BLaER1 treated with 17β-estradiol and CSF1 and Interleukin-3, amounts not matched to agents 10 nM and 100 nM (cell line): Measurements from ENCODE around the gene ALAS2.

Experiments used
- H3K27ac ChIP-seq, 11 experiments: shearing (Covaris generic); formaldehyde crosslinking; 2 replicates each; pipeline ENCODE4 v1.8.1; 2022
- H3K27me3 ChIP-seq, 11 experiments: shearing (Covaris generic); formaldehyde crosslinking; 2 replicates each; pipeline ENCODE4 v1.8.1; 2022
- H3K36me3 ChIP-seq, 11 experiments: shearing (Covaris generic); formaldehyde crosslinking; 2 replicates each; pipeline ENCODE4 v1.8.1; 2022
- H3K4me1 ChIP-seq, 10 experiments: shearing (Covaris generic); formaldehyde crosslinking; 2 replicates each; pipeline ENCODE4 v1.8.1; 2022
- H3K4me2 ChIP-seq, 11 experiments: shearing (Covaris generic); formaldehyde crosslinking; 2 replicates each; pipeline ENCODE4 v1.8.1; 2022
- H3K4me3 ChIP-seq, 10 experiments: shearing (Covaris generic); formaldehyde crosslinking; 2 replicates each; pipeline ENCODE4 v1.8.1; 2022
- H3K9ac ChIP-seq, 11 experiments: shearing (Covaris generic); formaldehyde crosslinking; 2 replicates each; pipeline ENCODE4 v1.8.1; 2022
- H3K9me3 ChIP-seq, 11 experiments: shearing (Covaris generic); formaldehyde crosslinking; replicated peaks in 1 of 11; 2 replicates each; pipeline ENCODE4 v1.8.1; 2022
- H4K20me1 ChIP-seq, 11 experiments: shearing (Covaris generic); formaldehyde crosslinking; 2 replicates each; pipeline ENCODE4 v1.8.1; 2022
- Cebpa-rat ChIP-seq, 11 experiments: shearing (Covaris generic); IDR thresholded peaks; 2 replicates each; pipeline ENCODE4 v1.8.1; 2022

The ALAS2 gene

DNA sequence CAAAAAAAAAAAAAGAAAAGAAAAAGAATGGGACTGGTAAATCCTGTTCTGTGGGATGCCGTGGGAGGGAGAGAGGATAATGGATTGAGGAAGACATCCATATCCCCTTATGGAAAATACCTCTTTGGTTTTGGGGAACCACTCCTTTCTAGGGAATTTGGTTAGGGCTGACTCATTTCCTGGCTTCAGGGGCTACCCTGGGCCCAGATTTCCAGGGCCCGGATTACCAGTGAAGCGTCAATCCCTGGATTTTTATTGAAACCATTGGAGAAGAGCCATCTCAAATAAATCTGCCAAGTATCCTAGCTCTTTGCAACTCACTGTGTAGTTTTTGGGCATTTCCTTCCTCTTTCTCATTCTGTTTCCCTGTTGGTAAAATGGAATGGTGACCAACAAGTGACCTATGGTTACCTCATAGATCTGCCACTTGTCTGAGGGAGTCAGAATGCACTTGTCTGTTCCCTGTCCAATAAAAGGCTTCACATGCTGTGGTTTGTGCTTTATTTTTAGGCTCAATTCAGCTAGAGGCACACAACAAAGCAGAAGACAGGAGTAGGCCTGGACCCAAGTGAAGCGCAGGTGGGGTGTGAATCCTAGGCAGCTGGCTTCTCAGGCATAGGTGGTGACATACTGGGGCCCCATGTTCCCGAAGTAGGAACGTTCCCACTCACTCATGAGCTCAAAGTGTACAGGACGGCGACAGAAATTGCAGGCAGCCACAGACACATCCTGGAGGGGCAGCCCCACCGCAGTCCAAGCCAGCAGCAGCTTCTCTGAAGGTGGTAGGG, 22.0 kb downstream of the ALAS2 start:
- H3K27ac ChIP-seq = peak overlapping the region in 5 of 11 experiments; percentile 12 to 69 (median 30); a peak in 6 of 22 replicates
- peaks cover 64 to 99% (median 97%) of the 10 kb centered on the region in 11 experiments for H3K27me3 ChIP-seq
- H3K4me1 ChIP-seq = peaks cover 3 to 64% (median 12%) of the 10 kb centered on the region in 10 experiments; a peak in 14 of 20 replicates
- peak overlapping the region in 2 of 11 experiments; percentile 9 to 50; a peak in 2 of 22 replicates for H3K9ac ChIP-seq
- peak overlapping the region in 7 of 11 experiments; percentile 3 to 68 (median 51); a peak in 11 of 22 replicates for H3K4me2 ChIP-seq
- peaks cover 20 to 37% (median 34%) of the 10 kb centered on the region in 11 experiments; a peak in 21 of 22 replicates for H3K36me3 ChIP-seq
- no peak for TF ChIP-seq Cebpa-rat (IDR thresholded peaks at IDR 0.05)
- H3K4me3 ChIP-seq = no peak overlapping the region
- no peaks in the 10 kb centered on the region for H3K9me3 ChIP-seq
- H4K20me1 ChIP-seq = peaks cover 0 to 33% (median 4%) of the 10 kb centered on the region in 11 experiments; a peak in 8 of 22 replicates

DNA sequence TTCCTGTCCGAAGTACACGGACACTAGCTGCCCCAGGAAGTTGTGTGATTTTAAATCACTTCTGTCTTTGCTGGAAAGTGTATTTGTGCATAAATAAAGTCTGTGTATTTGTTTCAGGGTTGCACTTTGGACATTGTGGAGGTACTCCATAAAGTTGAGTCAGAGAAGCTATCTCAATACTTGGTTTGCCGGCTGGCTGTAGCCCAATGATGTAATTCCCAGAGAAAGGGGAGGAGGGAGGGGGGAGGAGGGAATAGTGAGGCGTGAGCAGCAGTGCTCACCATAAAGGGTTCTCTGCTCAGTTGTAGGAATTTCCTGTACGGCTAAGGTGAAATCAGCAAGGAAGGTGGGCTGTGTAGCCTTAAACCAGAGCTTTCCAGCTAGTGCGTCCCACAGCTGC, 23.1 kb downstream of the ALAS2 start:
- Histone ChIP-seq H3K4me1 (peaks cover 3 to 64% (median 12%) of the 10 kb centered on the region in 10 experiments; a peak in 14 of 20 replicates), H3K9ac (no peak overlapping the region), H3K4me3 (no peak overlapping the region), H3K27me3 (peaks cover 66 to 99% (median 97%) of the 10 kb centered on the region in 11 experiments), H3K36me3 (peaks cover 31 to 49% (median 43%) of the 10 kb centered on the region in 11 experiments), H3K9me3 (no peaks in the 10 kb centered on the region), H4K20me1 (peaks cover 0 to 33% (median 5%) of the 10 kb centered on the region in 11 experiments; a peak in 8 of 22 replicates), H3K4me2 (peak overlapping the region in 5 of 11 experiments; percentile 49 to 68 (median 64); a peak in 6 of 22 replicates), H3K27ac (no peak overlapping the region)
- TF ChIP-seq Cebpa-rat (IDR thresholded peaks at IDR 0.05) = no peak

DNA sequence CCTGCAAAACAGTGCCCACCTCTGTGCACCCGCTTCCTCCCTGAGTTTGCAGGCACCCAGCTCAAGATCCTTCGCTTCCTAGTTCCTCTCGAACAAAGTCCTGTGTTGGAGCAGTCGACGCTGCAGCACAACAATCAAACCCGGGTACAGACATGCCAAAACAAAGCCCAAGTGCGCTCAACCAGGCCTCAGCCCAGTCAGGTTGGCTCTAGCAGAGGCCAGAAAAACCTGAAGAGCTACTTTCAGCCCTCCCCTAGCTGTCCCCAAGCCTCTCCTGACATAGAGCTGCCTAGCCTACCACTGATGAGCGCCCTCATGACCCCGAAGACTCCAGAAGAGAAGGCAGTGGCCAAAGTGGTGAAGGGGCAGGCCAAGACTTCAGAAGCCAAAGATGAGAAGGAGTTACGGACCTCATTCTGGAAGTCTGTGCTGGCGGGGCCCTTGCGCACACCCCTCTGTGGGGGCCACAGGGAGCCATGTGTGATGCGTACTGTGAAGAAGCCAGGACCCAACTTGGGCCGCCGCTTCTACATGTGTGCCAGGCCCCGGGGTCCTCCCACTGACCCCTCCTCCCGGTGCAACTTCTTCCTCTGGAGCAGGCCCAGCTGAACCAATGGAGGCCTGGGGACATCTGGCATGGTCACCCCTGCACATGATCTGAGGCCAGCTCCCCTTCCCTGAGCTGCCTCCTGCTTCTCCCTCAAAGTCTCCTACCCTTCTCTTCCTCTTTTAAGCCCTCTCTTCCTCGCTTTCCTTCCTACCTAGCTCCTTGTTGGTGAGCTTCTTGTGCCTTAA, 23.8 kb downstream of the ALAS2 start:
- Histone ChIP-seq H3K4me2 (peak overlapping the region in 2 of 11 experiments; percentile 45 to 68; a peak in 4 of 22 replicates), H3K4me1 (peaks cover 3 to 69% (median 13%) of the 10 kb centered on the region in 10 experiments; a peak in 14 of 20 replicates), H3K27ac (no peak overlapping the region), H3K27me3 (peaks cover 66 to 99% (median 97%) of the 10 kb centered on the region in 11 experiments), H3K9ac (no peak overlapping the region), H3K4me3 (no peak overlapping the region), H3K36me3 (peaks cover 33 to 54% (median 49%) of the 10 kb centered on the region in 11 experiments), H3K9me3 (no peaks in the 10 kb centered on the region), H4K20me1 (peaks cover 0 to 33% (median 5%) of the 10 kb centered on the region in 11 experiments; a peak in 8 of 22 replicates)
- no peak for TF ChIP-seq Cebpa-rat (IDR thresholded peaks at IDR 0.05)

DNA sequence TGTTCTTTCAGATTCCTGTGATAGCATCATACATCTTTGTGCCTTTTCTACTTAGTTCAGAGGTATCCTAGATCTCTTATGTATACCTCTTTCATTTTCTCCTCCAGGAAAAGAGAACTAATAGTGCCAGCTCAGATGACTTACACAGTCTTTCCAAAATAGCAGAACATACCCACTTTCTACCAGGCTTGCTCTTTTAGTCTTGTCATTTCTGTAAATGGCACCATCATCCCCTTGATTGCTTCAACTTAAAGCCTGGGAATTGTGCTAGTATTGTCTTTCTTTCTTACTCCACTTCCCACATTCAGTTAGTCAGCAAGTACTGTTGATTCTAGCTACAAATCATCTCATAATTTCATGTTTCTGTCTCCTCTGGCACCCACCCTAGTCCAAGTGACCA, 25.5 kb downstream of the ALAS2 start:
- H3K27me3 ChIP-seq = peaks cover 68 to 100% (median 98%) of the 10 kb centered on the region in 11 experiments
- TF ChIP-seq Cebpa-rat (IDR thresholded peaks at IDR 0.05) = no peak
- peak overlapping the region in 2 of 11 experiments; percentile 45 to 68; a peak in 5 of 22 replicates for H3K4me2 ChIP-seq
- H3K4me1 ChIP-seq = peaks cover 9 to 81% (median 21%) of the 10 kb centered on the region in 10 experiments; a peak in 18 of 20 replicates
- no peak overlapping the region for H3K9ac ChIP-seq
- H3K9me3 ChIP-seq = peaks cover 0 to 2% (median 0%) of the 10 kb centered on the region in 11 experiments; a peak in 3 of 22 replicates
- peak overlapping the region in 2 of 11 experiments; percentile 4 to 22; a peak in 2 of 22 replicates for H3K27ac ChIP-seq
- H3K4me3 ChIP-seq = no peak overlapping the region
- H3K36me3 ChIP-seq = peaks cover 33 to 60% (median 49%) of the 10 kb centered on the region in 11 experiments
- H4K20me1 ChIP-seq = peaks cover 0 to 33% (median 5%) of the 10 kb centered on the region in 11 experiments; a peak in 8 of 22 replicates

DNA sequence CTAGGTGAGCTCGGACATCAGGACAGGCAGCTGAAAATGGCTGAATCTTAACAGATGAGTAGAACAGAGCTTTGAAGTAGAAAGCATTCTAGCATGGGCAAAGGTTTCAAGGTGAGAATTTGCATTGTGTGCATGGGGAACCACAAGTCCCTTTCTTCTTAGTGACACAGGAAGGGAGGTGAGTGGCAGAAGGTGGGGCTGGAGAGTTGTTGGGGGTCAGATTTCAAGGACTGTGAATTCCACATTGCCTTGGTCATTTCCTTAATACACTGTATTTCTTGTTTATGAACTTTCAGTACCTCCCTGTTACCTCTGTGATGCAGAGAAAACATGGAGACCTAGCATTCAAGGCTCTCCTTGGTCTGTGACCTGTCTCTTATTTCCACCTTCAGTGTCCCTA, 26.5 kb downstream of the ALAS2 start:
- Histone ChIP-seq H3K4me3 (no peak overlapping the region), H3K36me3 (peaks cover 33 to 60% (median 49%) of the 10 kb centered on the region in 11 experiments), H3K4me2 (peak overlapping the region in 1 of 11 experiments; percentile 68; a peak in 1 of 22 replicates), H3K27ac (no peak overlapping the region), H3K4me1 (peaks cover 11 to 73% (median 22%) of the 10 kb centered on the region in 10 experiments; a peak in 18 of 20 replicates), H3K9me3 (peaks cover 0 to 9% (median 0%) of the 10 kb centered on the region in 11 experiments; a peak in 3 of 22 replicates), H3K9ac (no peak overlapping the region), H3K27me3 (peaks cover 63 to 100% (median 98%) of the 10 kb centered on the region in 11 experiments), H4K20me1 (peaks cover 0 to 33% (median 5%) of the 10 kb centered on the region in 11 experiments; a peak in 8 of 22 replicates)
- no peak for TF ChIP-seq Cebpa-rat (IDR thresholded peaks at IDR 0.05)

DNA sequence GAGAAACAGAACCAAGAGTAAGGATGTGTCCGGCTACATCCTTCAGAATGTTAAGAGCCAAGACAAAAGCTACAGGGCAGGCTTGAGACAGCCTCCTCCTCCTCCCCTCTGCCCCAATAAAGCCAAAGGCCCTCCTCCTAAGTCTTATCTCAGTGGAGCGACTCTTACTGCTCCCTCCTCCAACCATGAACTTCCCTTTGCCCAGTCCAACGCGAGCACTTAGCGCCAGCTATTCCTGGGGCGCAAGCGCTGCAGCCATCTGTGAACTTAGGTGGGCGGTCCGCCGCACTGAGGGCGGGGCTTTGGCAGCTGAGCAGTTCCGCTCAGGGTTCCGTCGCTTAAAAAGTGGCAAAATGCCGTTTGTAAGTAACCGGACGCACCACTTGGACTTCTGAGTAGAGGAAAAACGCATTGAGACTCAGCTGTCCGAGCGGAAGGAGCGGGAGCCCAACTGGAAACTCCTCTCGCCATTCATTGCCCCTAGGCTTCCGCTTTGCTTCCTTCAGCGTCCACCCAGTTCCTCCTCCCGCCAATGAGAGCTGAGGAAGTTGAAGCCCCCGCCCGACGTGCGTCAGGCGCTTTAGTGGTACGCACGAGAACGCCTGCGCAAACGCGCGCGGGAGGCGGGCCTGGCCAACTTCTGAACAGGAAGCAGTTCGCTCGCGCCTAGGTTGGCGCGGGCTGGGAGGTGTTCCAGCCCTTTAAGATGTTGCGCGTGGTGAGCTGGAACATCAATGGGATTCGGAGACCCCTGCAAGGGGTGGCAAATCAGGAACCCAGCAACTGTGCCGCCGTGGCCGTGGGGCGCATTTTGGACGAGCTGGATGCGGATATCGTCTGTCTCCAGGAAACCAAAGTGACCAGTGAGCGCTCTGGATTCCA, 30.8 kb downstream of the ALAS2 start, which contains the start of gene APEX2:
APEX2 (plus strand) TSS at position 647 of the 882 bp plus-strand sequence; CDS start at position 707, 60 bp downstream.
- peak within 1 kb of the TSS; percentile 62 to 76 (median 72) for H3K4me3 ChIP-seq
- peaks cover 0 to 11% (median 0%) of the 10 kb centered on the region in 11 experiments; a peak in 3 of 22 replicates for H4K20me1 ChIP-seq
- peak within 1 kb of the TSS; percentile 76 to 89 (median 86) for H3K9ac ChIP-seq
- H3K27ac ChIP-seq = peak within 1 kb of the TSS; percentile 83 to 93 (median 89)
- peak within 1 kb of the TSS; percentile 51 to 77 (median 74) for H3K4me2 ChIP-seq
- H3K9me3 ChIP-seq = peaks cover 0 to 9% (median 0%) of the 10 kb centered on the region in 11 experiments; a peak in 3 of 22 replicates
- H3K36me3 ChIP-seq = peaks cover 16 to 35% (median 29%) of the 10 kb centered on the region in 11 experiments
- no peak for TF ChIP-seq Cebpa-rat (IDR thresholded peaks at IDR 0.05)
- peaks cover 89 to 100% (median 98%) of the 10 kb centered on the region in 11 experiments for H3K27me3 ChIP-seq
- peaks cover 9 to 34% (median 15%) of the 10 kb centered on the region in 10 experiments; a peak in 17 of 20 replicates for H3K4me1 ChIP-seq

DNA sequence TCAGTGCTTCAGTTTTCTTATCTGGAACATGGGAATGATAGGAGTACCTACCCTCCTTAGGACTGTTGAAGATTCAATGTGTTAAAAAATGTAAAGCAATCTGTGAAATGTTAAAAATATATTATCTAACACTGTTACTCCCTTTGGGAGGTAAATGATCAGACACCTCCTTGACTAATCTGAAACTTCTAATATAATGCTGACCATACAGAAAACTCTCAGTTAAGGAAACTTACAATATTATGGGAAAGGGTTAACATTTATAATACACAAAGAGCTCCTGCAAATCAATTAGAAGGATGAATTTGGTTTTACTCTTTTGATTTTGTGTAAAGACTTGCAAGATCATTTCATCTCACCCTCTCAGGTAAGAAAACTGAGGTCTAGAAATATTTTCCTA, 35.2 kb downstream of the ALAS2 start:
- H3K27ac ChIP-seq = no peak overlapping the region
- H3K9me3 ChIP-seq = peaks cover 0 to 9% (median 0%) of the 10 kb centered on the region in 11 experiments; a peak in 3 of 22 replicates
- TF ChIP-seq Cebpa-rat (IDR thresholded peaks at IDR 0.05) = no peak

More for the DNA sequence above, 35.2 kb downstream of the ALAS2 start:
- Histone ChIP-seq H3K36me3 (no peaks in the 10 kb centered on the region), H3K4me2 (peak overlapping the region in 1 of 11 experiments; percentile 48; a peak in 3 of 22 replicates), H3K4me3 (no peak overlapping the region), H3K4me1 (peaks cover 3 to 21% (median 10%) of the 10 kb centered on the region in 10 experiments; a peak in 13 of 20 replicates), H4K20me1 (peaks cover 0 to 11% (median 0%) of the 10 kb centered on the region in 11 experiments; a peak in 2 of 22 replicates), H3K27me3 (peaks cover 91 to 100% (median 100%) of the 10 kb centered on the region in 11 experiments), H3K9ac (no peak overlapping the region)
